Measurements from ENCODE around the gene CHST11. TPM values are rescaled to one million over a fixed set of nuclear protein-coding genes. Genes with fewer than 3 reads are reported as not detected.

CHST11 gene
- total RNA-seq, 1 donor = 10.8 TPM

GRCh38 chr12:104503191-104503590 lies 46.4 kb downstream of the CHST11 start:
- no peak for TF ChIP-seq CTCF (IDR thresholded peaks at IDR 0.05; ENCODE audit: insufficient read depth, low read length)
- H3K4me3 ChIP-seq (ENCODE audit: low read depth, low read length) = no peak overlapping the region
- DNase-seq (ENCODE audit: low read depth) = no peak

DNA sequence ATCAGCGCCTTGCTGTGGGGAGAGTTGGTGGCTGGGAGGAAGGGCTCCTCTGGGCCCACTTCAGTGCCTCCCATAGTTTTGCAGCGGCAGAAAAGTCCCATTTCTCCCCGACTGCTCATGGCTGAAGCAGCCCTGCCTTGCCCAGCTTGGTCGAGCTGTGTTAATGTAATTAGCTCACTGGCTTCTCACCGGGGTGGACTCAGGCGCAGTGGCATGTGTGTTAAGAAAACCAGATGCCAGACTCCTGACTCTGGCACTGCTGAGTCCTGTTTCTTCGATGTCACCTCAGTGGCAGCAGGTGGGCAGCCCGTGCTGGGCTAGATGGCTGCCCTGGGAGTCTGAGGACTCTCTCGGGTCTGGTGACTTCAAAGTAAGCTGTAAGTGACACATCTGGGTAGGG lies 47.4 kb downstream of the CHST11 start:
- no peak overlapping the region for H3K4me3 ChIP-seq (ENCODE audit: low read depth, low read length)
- no peak for TF ChIP-seq CTCF (IDR thresholded peaks at IDR 0.05; ENCODE audit: insufficient read depth, low read length)
- DNase-seq (ENCODE audit: low read depth) = no peak

DNA sequence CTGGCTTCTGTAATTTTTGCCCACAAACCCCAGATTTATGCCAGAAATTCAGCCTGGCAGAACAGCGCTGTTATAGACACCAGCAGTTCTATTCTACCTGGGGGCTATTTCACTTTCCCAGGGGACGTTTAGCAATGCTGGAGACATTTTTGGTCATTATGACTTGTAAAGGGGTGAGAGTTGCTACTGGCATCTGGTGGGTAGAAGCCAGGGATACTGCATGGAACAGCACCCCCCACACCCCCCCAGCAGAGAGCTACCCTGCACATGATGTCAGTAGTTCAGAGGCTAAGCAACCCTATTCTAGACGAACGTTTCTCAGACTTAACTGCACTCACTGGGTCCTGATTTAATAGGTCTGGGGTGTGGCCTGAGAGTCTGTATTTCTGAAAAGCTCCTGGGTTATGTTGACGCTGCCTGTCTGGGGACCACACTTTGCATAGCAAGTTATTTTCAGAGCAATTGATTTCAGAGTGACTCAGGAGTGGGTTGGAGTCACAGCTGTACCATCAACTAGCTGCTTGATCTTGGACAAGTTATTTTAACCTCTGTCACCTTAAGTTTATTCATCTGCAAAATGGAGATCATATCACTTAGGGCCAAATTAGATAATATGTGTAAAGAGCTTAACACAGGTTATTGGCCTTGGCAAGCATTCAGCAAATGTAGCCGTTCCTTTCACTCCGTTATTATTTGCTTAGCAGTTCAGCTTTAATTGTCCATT lies 48.5 kb downstream of the CHST11 start:
- no peak for TF ChIP-seq CTCF (IDR thresholded peaks at IDR 0.05; ENCODE audit: insufficient read depth, low read length)
- no peak overlapping the region for H3K4me3 ChIP-seq (ENCODE audit: low read depth, low read length)
- no peak for DNase-seq (ENCODE audit: low read depth)

DNA sequence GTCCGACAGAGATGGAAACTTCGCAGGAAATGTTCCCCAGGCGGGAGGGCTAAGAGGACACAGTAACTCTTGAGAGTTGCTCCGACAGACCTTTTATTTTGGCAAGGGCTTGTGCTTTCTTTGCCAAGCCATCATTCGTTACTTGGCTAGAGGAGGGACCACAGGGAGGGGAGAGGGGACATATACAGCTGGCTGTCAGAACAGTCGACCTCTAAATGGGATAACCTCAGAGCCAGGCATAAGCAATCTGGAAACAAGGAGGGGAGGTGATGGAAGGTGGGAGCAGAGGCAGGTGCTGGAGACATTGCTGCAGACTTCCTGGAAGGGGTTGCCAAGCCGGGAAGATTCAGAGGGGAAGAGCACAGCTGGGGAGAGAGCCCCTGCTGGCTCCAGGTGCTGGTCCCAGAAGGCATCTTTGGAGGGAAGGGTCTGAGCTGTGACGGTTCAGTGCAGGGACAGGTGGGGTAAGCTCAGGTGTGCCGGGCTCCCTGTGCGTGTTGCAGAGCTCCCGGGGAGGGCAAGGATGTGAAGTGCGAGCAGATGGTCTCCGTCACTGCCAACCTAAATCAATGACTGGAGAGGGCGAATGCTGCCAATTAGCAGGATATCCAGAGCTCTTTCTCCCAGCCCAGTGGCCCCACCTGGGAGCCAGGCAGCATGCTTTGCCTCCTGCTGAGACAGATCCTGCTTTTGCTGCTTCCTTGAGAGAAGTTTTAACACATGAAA lies 50.1 kb downstream of the CHST11 start:
- TF ChIP-seq CTCF (IDR thresholded peaks at IDR 0.05; ENCODE audit: insufficient read depth, low read length) = no peak
- DNase-seq (ENCODE audit: low read depth) = no peak
- no peak overlapping the region for H3K4me3 ChIP-seq (ENCODE audit: low read depth, low read length)

GRCh38 chr12:104507672-104508071 lies 50.9 kb downstream of the CHST11 start:
- H3K4me3 ChIP-seq (ENCODE audit: low read depth, low read length) = no peak overlapping the region
- DNase-seq (ENCODE audit: low read depth) = no peak
- no peak for TF ChIP-seq CTCF (IDR thresholded peaks at IDR 0.05; ENCODE audit: insufficient read depth, low read length)

DNA sequence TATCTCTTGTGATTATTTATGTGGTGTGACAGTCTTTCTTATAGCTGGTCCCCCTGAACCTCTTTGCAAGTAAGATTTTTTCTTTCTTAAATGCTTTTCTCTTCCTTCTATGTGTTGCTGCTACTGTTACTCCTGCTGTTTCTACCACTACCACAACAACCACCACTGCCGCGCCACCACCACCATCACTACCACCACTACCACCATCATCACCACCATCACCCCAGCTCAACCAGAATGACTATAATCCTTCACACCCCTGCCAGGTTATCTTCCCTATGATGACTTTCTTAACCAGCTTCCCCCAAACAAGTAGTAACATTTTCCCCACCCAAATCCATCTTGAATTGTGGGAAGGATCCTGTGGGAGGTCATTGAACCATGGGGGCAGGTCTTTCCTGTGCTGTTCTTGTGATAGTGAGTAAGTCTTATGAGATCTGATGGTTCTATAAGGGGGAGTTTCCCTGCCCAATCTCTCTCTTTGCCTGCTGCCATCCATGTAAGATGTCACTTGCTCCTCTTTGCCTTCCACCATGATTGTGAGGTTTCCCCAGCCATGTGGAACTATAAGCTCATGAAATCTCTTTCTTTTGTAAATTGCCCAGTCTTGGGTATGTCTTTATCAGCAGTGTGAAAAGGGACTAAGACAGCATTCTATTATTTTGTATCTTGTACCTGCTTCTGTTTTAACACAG lies 52.2 kb downstream of the CHST11 start:
- H3K4me3 ChIP-seq (ENCODE audit: low read depth, low read length) = no peak overlapping the region
- TF ChIP-seq CTCF (IDR thresholded peaks at IDR 0.05; ENCODE audit: insufficient read depth, low read length) = no peak
- DNase-seq (ENCODE audit: low read depth) = no peak
